ENCODE results near the gene TREX2.

TREX2 gene, protein sequence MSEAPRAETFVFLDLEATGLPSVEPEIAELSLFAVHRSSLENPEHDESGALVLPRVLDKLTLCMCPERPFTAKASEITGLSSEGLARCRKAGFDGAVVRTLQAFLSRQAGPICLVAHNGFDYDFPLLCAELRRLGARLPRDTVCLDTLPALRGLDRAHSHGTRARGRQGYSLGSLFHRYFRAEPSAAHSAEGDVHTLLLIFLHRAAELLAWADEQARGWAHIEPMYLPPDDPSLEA

DNA sequence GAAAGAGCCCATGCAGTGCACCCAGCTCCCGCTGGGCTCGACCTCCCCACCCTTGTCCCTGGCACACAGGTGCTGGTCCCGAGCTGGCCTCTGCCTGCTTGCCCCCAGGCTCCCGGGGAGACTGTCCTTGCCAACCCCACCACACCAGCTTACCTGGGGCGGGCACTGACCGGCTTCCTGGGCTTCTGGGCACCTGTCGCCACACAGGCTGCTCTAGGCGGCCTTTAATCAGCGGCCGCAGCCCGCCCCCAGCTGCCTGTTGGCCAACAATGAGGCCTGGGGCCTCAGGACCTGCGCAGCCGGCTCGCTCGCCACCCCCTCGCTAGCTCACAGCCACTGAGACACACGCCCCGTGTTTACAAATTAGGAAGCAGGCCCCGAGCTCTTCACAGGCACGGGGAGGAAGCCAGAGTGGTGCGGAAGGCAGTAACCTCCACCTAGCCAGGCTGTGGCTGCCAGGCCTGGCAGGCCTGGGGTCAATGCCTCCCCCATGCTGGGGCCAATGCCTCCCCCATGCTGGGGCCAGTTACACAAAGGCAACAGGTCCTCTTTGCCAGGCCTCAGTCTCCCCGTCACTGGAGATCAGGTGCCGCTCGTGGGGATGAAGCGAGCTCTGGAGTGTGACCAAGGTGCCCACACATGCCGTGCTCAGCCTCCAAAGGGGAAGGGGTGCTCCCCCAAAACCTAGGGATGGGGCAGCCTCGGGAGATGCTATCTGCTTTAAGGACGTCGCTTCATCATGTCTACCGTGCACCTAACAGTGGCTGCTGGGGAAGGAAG is at the start of gene TREX2:
Gene TREX2, minus strand, starts transcription at position 201 of the 780 bp plus-strand sequence. CDS start 626 bp downstream, outside the sequence.
- no peak for DNase-seq (ENCODE audit: low read depth)
- TF ChIP-seq, protein P1, sequence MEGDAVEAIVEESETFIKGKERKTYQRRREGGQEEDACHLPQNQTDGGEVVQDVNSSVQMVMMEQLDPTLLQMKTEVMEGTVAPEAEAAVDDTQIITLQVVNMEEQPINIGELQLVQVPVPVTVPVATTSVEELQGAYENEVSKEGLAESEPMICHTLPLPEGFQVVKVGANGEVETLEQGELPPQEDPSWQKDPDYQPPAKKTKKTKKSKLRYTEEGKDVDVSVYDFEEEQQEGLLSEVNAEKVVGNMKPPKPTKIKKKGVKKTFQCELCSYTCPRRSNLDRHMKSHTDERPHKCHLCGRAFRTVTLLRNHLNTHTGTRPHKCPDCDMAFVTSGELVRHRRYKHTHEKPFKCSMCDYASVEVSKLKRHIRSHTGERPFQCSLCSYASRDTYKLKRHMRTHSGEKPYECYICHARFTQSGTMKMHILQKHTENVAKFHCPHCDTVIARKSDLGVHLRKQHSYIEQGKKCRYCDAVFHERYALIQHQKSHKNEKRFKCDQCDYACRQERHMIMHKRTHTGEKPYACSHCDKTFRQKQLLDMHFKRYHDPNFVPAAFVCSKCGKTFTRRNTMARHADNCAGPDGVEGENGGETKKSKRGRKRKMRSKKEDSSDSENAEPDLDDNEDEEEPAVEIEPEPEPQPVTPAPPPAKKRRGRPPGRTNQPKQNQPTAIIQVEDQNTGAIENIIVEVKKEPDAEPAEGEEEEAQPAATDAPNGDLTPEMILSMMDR (IDR thresholded peaks at IDR 0.05; ENCODE audit: low read depth, low read length, missing control alignments) = no peak

DNA sequence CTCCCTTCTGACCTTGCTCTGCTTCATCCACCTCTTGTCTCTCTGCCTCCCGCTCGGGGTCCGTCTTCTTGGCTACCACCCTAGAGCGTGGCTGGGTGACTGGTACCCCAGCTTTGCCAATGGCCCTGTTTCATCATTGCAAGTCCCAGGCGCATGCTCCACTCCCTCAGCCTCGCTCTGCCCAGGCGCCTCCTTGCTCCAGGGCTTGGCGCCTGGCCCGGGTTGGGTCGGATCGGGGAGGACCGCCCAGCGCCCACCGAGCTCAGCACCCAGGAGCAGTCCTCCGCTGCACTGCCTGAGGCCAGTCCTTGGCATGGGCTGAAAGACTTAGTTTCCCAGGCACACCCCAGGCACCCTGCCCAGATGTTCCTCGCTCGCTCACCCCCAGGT is 49.5 kb upstream of the TREX2 start:
- TF ChIP-seq, protein P1 (IDR thresholded peaks at IDR 0.05; ENCODE audit: low read depth, low read length, missing control alignments) = no peak
- no peak for DNase-seq (ENCODE audit: low read depth)
- no peak overlapping the region for H3K4me3 ChIP-seq (ENCODE audit: low read depth, low read length)

More for the DNA sequence above, at the start of gene TREX2:
- no peak within 1 kb of the TSS for H3K4me3 ChIP-seq (ENCODE audit: low read depth, low read length)

DNA sequence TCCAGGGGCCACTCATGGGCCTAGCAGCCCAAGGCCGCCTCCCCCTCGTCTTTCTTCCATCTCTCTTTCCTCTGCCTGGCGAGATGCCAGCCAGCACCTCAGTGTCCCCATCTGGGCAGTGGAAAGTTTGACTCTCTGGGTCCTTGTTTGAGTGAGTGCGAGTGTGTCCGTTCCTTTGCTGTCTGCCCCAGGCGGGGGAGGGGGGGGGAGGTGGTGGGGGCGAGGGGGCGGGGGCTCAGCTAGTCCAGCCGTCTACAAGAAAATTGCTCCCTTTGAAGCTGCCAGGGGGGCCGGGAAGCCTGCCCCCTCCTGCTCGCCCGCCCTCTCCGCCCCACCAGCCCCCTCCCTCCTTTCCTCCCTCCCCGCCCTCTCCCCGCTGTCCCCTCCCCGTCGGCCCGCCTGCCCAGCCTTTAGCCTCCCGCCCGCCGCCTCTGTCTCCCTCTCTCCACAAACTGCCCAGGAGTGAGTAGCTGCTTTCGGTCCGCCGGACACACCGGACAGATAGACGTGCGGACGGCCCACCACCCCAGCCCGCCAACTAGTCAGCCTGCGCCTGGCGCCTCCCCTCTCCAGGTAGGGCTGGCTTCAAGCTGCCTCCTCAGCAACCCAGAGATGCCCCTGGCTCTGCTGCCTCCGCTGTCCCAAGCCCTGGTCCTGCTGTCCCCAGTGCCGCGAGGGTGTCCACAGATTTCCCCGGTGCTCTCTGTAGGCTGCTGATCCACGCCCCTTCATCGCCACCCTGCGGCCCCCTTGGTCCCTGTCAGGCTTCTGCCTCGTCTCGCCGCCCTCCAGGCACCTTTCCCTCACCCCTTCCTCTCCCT is 48.9 kb upstream of the TREX2 start, which contains the start of gene BGN:
Gene BGN, plus strand, starts transcription at position 440 of the 821 bp plus-strand sequence. CDS start 9,652 bp downstream, outside the sequence.
- TF ChIP-seq, protein P1 (IDR thresholded peaks at IDR 0.05; ENCODE audit: low read depth, low read length, missing control alignments) = no peak
- no peak within 1 kb of the TSS for H3K4me3 ChIP-seq (ENCODE audit: low read depth, low read length)
- DNase-seq (ENCODE audit: low read depth) = no peak

DNA sequence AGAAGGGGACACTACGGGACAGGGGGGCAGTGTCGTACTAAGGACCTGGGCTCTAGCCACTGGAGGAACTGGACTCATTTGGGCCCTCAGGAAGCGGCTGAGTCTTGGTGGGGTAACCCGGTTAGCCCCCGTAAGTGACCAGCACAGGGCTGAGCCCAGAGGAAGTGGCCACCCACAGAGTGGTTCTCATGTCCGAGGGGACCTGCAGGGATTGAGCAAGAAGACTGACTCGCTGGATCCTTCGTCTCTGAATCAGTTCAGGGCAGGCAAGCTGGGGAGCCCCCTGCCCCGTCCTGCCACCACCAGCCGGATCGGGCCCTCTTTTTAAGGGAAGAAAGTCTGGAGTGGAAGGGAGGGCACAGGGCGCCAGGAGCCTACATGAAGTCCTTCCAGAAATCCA is 48.2 kb upstream of the TREX2 start:
- no peak overlapping the region for H3K4me3 ChIP-seq (ENCODE audit: low read depth, low read length)
- no peak for DNase-seq (ENCODE audit: low read depth)
- TF ChIP-seq, protein P1 (IDR thresholded peaks at IDR 0.05; ENCODE audit: low read depth, low read length, missing control alignments) = no peak

DNA sequence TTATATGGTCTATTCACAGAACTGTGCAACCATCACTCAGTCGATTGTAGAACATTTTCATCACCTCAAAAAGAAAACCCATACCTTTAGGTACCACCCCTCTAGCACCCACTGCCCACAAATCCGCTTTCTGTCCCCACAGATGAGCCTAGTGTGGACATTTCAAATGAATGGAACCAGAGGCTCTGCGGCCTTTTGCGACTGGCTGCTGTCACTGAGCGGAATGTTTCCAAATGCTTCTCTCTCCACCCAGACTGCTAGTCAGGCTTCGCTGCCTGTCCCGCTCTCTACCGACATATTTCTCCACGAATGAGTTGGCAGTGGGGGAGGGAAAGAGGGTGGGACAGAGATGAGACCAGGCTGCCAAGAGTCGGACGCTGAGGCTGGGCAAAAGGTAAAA is 47.2 kb upstream of the TREX2 start:
- TF ChIP-seq, protein P1 (IDR thresholded peaks at IDR 0.05; ENCODE audit: low read depth, low read length, missing control alignments) = no peak
- no peak for DNase-seq (ENCODE audit: low read depth)
- H3K4me3 ChIP-seq (ENCODE audit: low read depth, low read length) = no peak overlapping the region

DNA sequence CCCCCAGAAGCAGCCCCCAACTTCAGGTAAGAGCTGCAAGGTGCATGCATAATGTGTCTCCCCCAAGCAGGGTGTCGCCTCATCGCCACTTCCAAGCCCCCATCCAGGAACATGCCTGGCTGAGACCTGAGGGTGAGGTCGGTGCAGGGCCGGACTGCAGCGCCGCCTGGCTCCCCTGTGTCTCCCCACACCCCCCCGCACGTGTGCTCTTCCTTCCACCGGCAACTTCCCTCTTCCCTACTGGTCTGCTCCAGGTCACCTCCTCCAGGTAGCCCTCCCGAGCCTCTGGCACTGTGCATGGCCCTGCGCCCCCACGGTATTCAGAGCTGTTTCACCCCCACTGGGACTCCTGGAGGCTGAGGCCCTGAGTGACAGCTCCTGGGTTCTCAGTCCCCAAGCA is 46.7 kb upstream of the TREX2 start:
- DNase-seq (ENCODE audit: low read depth) = no peak
- H3K4me3 ChIP-seq (ENCODE audit: low read depth, low read length) = no peak overlapping the region

More for the DNA sequence above, 46.7 kb upstream of the TREX2 start:
- TF ChIP-seq, protein P1 (IDR thresholded peaks at IDR 0.05; ENCODE audit: low read depth, low read length, missing control alignments) = no peak

Data from GM12864 (cell line).